ENCODE measurements around the gene C17orf75.
"Not testable (repeated sequence)": the region's sequence is repeated elsewhere in the genome, so short reads cannot be mapped to it uniquely, and the experiment has no call there.

Gene C17orf75

GRCh38 chr17:32345951-32346600 lies 4.1 kb upstream of the C17orf75 start:
- in situ Hi-C loops (cut with HindIII; ENCODE audit: low sequenced_read_pairs): no loop called here

DNA sequence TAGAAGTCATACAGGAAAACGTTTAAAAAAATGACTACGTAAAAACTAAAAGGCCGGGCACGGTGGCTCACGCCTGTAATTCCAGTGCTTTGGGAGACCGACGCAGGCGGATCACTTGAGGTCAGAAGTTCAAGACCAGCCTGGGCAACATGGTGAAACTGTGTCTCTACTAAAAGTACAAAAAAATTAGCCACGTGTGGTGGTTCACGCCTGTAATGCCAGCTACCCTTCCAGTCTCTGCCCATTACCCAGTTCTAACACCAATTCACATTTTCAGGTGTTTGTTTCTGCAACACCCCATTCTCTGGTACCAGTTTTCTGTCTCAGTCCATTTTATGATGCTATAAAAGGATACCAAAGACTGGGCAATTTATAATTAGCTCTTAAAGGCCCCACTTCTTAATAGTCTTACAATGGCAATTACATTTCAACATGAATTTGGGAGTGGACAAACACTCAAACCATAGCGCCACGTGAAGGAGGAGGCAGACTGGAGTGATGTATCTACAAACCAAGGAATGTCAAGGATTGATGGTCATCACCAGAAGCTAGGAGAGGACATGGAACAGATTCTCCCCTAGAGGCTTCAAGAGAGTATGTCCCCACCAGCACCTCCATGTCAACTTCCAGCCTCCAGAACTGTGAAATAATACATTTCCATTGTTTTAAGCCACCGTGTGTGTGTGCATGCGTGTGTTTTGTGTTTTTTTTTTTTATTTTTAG lies 791 bp upstream of the C17orf75 start:
- in situ Hi-C loops (cut with HindIII; ENCODE audit: low sequenced_read_pairs): no loop called here

DNA sequence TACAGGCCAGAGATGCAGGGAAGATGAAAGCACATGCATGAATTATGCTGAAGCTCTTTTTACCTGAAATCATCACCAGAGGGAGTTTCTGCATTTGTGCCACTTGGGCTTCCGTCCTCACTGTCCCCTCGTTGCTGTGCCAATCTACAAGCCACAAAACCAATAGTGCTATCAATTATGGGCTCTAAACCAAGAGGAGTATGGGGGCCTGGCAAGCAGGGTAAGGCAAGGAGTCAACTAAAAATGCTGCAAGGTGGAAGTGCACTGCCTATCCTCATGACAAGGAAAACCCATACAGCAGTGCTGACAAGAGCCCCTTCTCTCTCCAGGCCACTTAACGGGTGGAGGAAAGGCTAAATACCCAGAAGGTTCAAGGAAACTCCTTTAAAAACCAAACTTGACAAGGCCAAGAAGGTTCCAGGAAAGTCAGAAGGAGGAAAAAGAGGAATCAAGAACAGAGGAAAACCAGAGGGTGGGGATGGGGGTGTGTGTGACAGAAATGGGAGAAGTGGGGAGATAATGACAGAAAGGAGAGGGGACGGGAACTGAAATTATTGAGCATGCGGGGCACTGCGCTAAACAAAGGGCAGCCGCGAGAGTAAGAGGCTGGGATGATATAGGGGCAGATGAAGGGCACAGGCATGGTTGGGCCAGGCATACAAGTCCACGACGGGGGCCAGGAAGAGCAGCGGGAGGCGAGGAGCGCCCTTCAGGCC lies 674 bp downstream of the C17orf75 start:
- in situ Hi-C loops (cut with HindIII; ENCODE audit: low sequenced_read_pairs): no loop called here

- in situ Hi-C loops (cut with HindIII; ENCODE audit: low sequenced_read_pairs): no loop called here
These were observed 6.3 kb downstream of the C17orf75 start for GRCh38 chr17:32335687-32336086.

GRCh38 chr17:32335046-32335445 lies 6.9 kb downstream of the C17orf75 start:
- in situ Hi-C loops (cut with HindIII; ENCODE audit: low sequenced_read_pairs): no loop called here

- in situ Hi-C loops (cut with HindIII; ENCODE audit: low sequenced_read_pairs): loop anchor here (5.0 kb wide), 1 partner anchor 46 kb away; no protein-coding TSS in a partner anchor
These were observed 8.8 kb downstream of the C17orf75 start for GRCh38 chr17:32333187-32333586.

DNA sequence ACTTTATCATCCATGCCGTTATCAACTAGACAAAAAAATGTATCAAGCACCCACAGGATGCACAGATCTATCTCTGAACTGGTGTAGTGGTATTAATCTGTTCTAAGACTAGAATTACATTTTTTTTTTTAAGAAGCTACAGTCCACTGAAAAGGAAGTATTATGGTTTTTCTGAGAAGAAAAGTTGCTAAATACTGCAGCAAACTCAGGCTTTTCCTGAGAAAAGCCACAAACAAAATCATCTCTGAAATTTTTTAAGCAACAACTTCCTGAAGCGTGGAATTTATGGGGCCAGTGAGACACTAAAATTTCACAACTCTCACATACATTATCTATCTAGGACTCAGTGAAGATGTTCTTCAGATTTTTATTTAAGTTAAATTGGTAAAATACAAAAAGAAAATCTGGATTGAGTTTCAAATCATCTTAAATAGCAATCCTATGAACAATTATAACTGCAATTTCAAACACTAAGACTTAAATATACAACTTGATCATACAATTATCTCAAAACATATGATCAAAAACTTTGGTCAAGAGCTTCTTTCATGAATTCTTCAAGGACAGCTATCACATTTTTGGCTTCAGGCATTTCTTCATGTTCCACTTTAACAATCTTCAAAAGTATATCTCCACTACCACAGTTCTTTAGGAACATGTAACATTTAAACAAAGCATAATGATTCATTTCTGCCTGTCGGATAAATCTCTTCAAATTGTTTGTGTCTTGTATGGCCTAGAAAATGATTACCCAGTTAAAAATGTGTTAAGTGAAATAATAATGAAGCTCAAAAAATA lies 10.5 kb downstream of the C17orf75 start:
- in situ Hi-C loops (cut with HindIII; ENCODE audit: low sequenced_read_pairs): loop anchor here (5.0 kb wide), 1 partner anchor 44 kb away; no protein-coding TSS in a partner anchor

DNA sequence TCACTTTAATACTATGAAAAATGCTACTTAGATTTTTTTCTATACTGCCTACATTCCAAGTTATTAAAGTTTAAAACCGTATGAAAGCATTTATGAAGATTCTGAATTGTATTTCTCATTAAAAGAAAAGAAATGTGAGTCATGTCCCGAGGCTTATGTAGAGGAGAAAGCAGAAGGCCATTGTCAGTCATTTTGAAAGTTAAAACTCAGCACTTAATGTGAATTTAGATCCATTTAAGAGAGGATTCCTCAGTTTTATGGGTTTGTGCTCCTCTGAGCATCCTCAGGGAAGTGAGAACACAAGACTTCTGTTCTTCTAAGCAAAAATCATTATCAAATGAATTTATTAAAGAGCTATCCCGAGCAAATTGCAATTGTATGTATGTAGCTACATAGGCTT lies 11.8 kb downstream of the C17orf75 start:
- in situ Hi-C loops (cut with HindIII; ENCODE audit: low sequenced_read_pairs): loop anchor here (5.0 kb wide), 1 partner anchor 43 kb away; no protein-coding TSS in a partner anchor

GRCh38 chr17:32327911-32328310 lies 14.1 kb downstream of the C17orf75 start:
- in situ Hi-C loops (cut with HindIII; ENCODE audit: low sequenced_read_pairs): no loop called here

DNA sequence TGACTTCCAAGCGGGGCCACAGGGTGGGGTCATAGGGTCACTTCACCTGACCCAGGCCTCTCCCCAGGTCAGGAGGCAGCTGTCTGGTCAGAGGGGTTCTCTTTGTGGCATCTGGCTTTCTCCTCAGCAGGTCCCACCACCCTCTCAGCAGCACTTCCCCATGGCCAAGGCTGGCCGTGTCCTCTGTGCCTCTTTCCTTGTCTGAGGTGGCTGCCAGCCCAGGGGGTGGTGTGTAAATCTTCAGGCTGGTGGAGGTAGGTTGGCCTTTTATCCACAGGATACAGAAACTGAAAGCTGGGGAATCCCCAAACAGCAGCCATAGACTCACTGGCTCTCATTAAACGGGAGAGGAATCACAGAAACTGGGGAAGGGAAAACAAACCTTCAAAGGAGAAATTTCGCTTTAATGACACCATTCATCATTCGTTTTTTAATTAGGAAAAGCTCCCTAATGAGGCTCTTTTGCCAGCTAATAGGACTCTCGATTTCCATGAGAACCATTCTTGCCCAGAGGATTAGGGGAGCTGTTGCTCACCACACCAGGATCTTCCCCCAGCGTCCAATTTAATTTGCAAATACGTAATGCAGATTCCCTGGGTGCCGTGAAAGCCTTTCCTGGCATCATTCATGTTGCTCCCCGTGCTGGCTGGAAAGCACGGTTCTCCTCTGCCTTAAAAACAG lies 18.0 kb downstream of the C17orf75 start:
- in situ Hi-C loops (cut with HindIII; ENCODE audit: low sequenced_read_pairs): no loop called here

DNA sequence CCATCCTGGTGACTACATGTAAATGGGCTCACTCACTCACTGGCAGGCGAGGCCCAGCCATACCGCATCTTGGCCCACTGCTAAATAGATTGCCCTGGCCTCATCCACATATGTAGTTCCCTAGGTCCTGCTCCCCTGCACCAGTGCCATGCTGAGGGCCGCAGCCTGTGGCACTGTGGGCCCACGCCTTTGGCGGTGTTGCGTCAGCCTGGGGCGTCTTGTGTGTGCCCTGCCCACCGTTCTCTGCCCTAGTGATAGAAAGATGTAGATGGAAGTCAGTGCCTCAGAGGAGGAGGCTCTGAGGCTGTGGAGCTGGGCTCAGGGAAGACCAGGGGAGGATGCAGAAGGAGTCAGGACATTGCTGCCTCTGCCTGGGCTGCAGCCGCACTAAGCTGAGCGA lies 18.9 kb downstream of the C17orf75 start:
- in situ Hi-C loops (cut with HindIII; ENCODE audit: low sequenced_read_pairs): no loop called here

DNA sequence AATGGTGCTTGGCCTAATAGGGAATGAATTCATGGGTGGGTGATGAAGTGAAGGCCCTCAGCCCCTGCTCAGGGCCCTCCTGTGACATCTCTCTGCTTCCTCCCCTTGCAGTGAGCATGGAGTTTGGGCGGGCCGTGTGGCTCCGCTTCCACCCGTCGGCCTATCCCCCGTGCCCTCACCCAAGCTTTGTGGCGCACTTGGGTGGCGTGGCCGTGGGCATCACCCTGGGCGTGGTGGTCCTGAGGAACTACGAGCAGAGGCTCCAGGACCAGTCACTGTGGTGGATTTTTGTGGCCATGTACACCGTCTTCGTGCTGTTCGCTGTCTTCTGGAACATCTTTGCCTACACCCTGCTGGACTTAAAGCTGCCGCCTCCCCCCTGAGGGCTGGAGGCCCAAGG lies 21.1 kb downstream of the C17orf75 start:
- in situ Hi-C loops (cut with HindIII; ENCODE audit: low sequenced_read_pairs): no loop called here

DNA sequence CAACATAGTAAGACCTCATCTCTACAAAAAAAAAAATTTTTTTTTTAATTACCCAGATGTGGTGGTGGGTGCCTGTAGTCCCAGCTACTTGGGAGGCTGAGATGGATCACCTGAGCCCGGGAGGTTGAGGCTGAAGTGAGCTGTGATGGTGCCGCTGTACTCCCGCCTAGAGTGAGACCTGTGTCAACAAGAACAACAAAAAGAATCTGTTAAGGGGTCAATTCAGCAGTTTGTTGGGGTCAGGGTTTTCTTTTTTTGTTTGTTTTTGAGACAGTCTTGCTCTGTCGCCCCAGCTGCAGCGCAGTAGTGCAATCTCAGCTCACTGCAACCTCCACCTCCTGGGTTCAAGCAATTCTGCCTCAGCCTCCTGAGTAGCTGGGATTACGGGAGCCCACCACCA lies 21.9 kb downstream of the C17orf75 start:
- in situ Hi-C loops (cut with HindIII; ENCODE audit: low sequenced_read_pairs): not testable (repeated sequence)

DNA sequence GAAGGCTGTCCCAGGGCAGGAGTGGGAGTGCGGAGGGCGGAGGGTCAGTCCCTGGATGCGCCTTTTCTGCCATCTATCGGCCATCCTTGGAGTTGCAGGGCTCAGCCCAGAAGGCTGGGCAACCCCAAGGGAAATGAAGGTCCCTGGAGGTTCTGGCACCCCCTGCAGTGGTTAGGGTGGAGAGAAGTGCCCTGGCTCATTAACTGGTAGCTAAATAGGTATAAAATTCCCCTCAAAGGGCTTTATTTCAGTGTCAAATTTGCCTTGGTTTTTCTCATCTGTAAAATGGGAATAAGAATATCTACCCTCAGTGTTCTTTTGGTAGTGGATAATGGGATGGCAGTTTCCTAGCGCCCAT lies 22.4 kb downstream of the C17orf75 start:
- in situ Hi-C loops (cut with HindIII; ENCODE audit: low sequenced_read_pairs): no loop called here

- in situ Hi-C loops (cut with HindIII; ENCODE audit: low sequenced_read_pairs): no loop called here
These were observed 23.9 kb downstream of the C17orf75 start for GRCh38 chr17:32318071-32318470.

DNA sequence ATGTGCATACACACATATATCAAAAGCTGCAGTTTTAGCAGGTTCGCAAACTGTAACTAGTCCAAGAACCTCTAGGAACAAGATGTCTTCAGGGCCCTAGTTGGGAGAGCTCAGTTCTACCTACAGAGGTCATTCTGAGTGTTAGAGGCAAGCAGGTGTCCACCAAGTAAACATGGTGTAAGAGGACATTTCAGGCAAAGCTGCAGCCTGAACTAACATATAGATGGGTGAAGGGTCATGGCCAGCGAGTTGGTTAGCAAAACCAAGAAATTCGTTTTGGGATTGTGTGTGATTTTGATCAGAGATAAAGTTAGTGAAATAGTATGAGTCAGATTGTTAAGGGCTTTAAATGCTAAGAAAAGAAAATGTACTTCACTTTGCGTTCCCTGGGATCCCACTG lies 24.6 kb downstream of the C17orf75 start:
- in situ Hi-C loops (cut with HindIII; ENCODE audit: low sequenced_read_pairs): no loop called here

DNA sequence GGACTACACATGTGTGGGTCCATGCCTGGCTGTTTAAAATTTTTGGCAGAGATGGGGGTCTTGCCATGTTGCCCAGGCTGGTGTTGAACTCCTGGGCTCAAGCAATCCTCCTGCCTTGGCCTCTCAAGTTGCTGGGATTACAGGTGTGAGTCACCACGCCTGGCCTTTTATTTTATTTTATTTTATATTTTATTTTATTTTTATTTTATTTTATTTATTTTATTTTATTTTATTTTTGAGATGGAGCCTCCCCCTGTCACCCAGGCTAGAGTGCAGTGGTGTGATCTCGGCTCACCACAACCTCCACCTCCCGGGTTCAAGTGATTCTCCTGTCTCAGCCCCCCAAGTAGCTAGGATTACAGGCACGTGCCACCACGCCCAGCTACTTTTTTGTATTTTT lies 25.3 kb downstream of the C17orf75 start:
- in situ Hi-C loops (cut with HindIII; ENCODE audit: low sequenced_read_pairs): not testable (repeated sequence)

GRCh38 chr17:32315171-32315570 lies 26.8 kb downstream of the C17orf75 start:
- in situ Hi-C loops (cut with HindIII; ENCODE audit: low sequenced_read_pairs): no loop called here

DNA sequence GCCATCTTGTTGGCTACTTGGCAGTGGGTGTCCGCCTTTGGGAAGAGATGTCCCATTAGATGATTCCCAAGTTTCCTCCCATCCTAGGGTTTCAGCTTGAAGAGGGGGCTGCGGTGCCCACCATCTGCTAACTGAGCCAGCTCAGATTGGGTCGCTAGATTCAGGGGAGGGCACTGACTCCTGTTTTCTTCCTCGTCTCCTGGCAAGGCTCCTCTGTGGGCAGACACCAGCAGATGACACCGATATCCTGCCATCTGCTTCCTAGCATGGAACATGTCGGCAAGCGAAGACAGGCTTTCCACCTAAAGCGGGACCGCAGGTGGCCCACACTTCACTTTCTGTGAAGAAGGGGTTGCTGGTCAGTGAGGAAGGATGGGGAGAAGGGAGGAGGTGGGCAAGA lies 27.3 kb downstream of the C17orf75 start:
- in situ Hi-C loops (cut with HindIII; ENCODE audit: low sequenced_read_pairs): no loop called here

DNA sequence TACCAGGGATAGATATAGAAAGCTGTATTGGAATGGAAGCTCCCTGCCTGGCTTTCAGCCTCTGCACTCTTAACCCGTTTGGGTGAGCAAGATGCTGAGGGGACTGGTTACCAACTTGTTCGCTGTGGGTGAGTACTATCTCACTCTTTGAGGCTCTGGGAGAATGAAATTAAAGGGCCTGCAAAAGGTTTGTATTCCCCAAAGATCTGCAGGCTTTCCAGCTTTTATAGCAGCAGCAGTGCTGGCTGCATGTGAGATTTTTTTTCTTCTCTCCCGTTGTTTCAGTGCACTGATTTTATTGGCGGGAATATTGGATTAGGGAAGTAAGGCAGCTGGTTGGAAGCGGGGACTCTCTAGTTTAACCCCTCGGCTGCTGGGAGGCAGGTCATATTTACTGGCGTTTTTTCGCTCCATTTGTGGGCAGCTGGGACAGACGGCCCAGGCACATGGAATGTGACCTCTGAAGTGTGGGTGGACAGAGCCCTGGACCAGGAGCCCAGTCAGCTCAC lies 30.9 kb downstream of the C17orf75 start:
- in situ Hi-C loops (cut with HindIII; ENCODE audit: low sequenced_read_pairs): no loop called here
